Erythroblast (primary cell): ENCODE results near the gene SGCD.
A peak's percentile ranks its signal among the peaks of the same experiment; 100 is the strongest.

Source experiments
- DNase-seq, 2 experiments: peaks; one replicate each; lab custom pipeline; 2025; lab: John Stamatoyannopoulos, UW
- GATA1 ChIP-seq: IDR thresholded peaks from 2 replicates; pipeline ENCODE4 v1.6.1; 2011; ENCODE audit warnings: low read depth, mild to moderate bottlenecking, control low read depth, low read length, moderate library complexity
- POLR2A ChIP-seq: IDR thresholded peaks from 2 replicates; pipeline ENCODE4 v1.6.1; 2011; ENCODE audit warnings: mild to moderate bottlenecking, low read length

SGCD gene

GRCh38 chr5:156815988-156816599 lies 489.1 kb downstream of the SGCD start:
- TF ChIP-seq GATA1: no peak
- no peak for TF ChIP-seq POLR2A
- DNase-seq: peak in 1 of 2 experiments; percentile 9
